GM13977 (cell line): ENCODE measurements around the gene CDH13.

Experiments
- DNase-seq: peaks from one replicate; pipeline ENCODE4 v3.0.0; 2012; ENCODE audit warnings: low spot score
- in situ Hi-C: fragments of 300-500 bp; cut with MboI; formaldehyde crosslinking; loops from one replicate; pipeline ENCODE4 v1.12.0; 2022; ENCODE audit warnings: low sequenced_read_pairs, low pct_unique_long_range_greater_than_20kb, mixed read lengths, inconsistent platforms; ENCODE audit not compliant: unreplicated experiment
- TF ChIP-seq, protein P1 (sequence below): IDR thresholded peaks from 2 replicates; pipeline ENCODE4 v1.5.1; 2012; ENCODE audit warnings: mild to moderate bottlenecking, control low read depth; ENCODE audit not compliant: insufficient read depth; ENCODE audit errors: extremely low read depth, missing control alignments

Gene CDH13

DNA sequence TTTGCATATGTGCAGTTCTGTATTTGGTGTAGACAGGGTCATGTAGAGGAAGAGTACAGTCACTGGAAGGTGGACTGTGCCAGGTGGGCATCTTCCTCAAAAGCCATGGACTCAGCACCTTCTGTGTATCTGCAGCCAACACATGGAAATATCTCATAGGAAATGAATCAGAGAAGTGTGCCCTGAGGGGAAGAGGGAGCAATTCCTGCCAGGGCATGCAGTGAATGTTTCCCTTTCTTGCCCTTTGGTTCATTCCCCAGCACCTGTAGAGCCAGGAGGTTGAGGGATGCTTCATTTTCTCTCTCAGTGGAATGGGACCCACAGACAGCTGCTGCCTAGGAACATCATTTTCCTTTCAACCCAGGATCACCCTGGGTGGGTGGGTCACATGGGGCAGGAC, 1034.9 kb downstream of the CDH13 start:
- TF ChIP-seq, protein P1, sequence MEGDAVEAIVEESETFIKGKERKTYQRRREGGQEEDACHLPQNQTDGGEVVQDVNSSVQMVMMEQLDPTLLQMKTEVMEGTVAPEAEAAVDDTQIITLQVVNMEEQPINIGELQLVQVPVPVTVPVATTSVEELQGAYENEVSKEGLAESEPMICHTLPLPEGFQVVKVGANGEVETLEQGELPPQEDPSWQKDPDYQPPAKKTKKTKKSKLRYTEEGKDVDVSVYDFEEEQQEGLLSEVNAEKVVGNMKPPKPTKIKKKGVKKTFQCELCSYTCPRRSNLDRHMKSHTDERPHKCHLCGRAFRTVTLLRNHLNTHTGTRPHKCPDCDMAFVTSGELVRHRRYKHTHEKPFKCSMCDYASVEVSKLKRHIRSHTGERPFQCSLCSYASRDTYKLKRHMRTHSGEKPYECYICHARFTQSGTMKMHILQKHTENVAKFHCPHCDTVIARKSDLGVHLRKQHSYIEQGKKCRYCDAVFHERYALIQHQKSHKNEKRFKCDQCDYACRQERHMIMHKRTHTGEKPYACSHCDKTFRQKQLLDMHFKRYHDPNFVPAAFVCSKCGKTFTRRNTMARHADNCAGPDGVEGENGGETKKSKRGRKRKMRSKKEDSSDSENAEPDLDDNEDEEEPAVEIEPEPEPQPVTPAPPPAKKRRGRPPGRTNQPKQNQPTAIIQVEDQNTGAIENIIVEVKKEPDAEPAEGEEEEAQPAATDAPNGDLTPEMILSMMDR = no peak
- in situ Hi-C loops = no loop called here
- DNase-seq = no peak

DNA sequence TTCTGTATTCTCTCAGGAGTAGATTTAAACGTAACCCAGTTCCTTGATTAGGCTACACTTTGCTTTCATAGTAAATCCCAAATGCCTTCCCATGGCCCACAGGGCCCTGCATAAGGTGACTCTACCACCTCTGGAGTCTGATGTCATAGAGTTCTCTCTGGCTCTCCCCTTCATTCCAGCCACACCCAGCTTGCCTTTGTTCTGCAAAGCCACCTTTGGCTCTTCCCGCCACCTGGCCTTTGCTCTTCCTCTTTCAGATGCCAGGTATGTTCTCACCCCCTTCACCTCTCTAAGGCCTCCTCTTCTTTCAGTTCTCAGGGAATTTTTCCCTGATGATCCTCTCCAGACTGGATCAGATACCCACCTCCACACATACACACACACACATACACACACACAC, 1039.7 kb downstream of the CDH13 start:
- TF ChIP-seq, protein P1 = no peak
- no peak for DNase-seq
- in situ Hi-C loops = no loop called here

DNA sequence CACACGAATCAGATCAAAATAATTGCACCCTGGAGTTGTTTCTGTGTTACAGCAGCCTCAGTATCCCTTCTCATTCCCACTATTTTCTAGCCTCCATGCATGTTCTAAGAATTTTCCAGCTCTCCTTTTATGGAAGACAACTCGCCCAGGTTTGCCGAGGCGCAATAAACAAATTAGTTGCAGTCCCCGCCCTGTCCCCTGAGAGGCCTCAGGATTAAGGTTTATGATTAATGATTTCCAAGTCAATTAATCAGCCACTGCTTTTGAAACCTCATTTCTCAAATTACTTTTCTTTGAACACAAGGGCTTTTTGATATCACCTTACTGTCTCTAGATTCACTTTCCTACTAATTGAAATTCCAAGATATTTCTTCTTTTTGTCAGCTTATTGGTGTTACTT, 1042.7 kb downstream of the CDH13 start:
- in situ Hi-C loops = no loop called here
- TF ChIP-seq, protein P1 = no peak
- DNase-seq = no peak

- no peak for DNase-seq
- TF ChIP-seq, protein P1 = no peak
- in situ Hi-C loops = no loop called here
Observed at GRCh38 chr16:83674931-83675535, 1048.3 kb downstream of the CDH13 start.

DNA sequence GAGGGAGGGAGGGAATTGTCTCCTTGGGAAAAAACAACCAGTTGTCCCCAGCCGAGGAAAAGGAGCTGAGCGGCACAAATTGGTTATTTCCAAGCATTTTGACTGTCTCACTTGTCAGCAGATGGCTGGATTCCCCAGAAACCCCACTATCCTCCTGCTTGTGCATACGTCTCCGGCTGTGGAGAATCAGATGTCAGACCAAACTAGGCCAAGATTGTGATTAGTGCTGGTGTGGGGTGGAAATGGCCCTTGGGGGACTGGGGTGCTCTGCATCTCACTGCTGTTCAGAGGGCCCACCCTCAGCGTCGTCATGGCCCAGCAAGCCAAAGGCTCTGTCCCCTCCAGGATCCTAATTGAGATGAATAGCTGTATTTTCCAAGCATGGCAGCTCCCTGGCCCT, 1049.3 kb downstream of the CDH13 start:
- TF ChIP-seq, protein P1 = no peak
- DNase-seq = no peak
- in situ Hi-C loops = no loop called here

DNA sequence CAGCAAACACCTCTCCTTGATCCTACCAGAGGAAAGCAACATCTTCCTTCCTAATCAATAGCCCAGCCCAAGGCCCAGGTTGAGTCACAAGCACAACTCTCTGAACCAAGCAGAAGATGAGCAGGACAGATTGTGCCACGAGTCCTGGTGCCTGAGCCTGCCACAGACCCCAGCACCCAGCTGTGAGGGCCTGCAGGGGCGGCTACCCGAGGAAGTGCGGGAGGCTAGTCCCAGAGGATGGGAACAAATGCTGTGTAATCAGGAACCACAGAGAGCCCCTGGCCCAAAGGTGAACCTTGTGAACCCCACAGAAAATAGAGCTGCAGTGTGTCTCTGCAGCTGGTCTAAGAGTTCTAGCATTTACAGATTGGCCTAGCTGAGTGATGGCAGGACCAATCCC, 1054.2 kb downstream of the CDH13 start:
- TF ChIP-seq, protein P1 = no peak

More for the DNA sequence above, 1054.2 kb downstream of the CDH13 start:
- no peak for DNase-seq
- in situ Hi-C loops = no loop called here
